GM18519 (cell line): ENCODE results near the gene ATN1.
A peak's percentile ranks its signal among the peaks of the same experiment; 100 is the strongest.
"Not testable (repeated sequence)": the region's sequence is repeated elsewhere in the genome, so short reads cannot be mapped to it uniquely, and the experiment has no call there.

Source experiments
- ATAC-seq: cut with Tn5 transposase; IDR thresholded peaks from one replicate; pipeline ENCODE4 v1.9.1; 2021; ENCODE audit warnings: mild to moderate bottlenecking, moderate library complexity; ENCODE audit not compliant: unreplicated experiment, low FRiP score

The ATN1 gene, protein sequence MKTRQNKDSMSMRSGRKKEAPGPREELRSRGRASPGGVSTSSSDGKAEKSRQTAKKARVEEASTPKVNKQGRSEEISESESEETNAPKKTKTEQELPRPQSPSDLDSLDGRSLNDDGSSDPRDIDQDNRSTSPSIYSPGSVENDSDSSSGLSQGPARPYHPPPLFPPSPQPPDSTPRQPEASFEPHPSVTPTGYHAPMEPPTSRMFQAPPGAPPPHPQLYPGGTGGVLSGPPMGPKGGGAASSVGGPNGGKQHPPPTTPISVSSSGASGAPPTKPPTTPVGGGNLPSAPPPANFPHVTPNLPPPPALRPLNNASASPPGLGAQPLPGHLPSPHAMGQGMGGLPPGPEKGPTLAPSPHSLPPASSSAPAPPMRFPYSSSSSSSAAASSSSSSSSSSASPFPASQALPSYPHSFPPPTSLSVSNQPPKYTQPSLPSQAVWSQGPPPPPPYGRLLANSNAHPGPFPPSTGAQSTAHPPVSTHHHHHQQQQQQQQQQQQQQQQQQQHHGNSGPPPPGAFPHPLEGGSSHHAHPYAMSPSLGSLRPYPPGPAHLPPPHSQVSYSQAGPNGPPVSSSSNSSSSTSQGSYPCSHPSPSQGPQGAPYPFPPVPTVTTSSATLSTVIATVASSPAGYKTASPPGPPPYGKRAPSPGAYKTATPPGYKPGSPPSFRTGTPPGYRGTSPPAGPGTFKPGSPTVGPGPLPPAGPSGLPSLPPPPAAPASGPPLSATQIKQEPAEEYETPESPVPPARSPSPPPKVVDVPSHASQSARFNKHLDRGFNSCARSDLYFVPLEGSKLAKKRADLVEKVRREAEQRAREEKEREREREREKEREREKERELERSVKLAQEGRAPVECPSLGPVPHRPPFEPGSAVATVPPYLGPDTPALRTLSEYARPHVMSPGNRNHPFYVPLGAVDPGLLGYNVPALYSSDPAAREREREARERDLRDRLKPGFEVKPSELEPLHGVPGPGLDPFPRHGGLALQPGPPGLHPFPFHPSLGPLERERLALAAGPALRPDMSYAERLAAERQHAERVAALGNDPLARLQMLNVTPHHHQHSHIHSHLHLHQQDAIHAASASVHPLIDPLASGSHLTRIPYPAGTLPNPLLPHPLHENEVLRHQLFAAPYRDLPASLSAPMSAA (N-terminal part only)

DNA sequence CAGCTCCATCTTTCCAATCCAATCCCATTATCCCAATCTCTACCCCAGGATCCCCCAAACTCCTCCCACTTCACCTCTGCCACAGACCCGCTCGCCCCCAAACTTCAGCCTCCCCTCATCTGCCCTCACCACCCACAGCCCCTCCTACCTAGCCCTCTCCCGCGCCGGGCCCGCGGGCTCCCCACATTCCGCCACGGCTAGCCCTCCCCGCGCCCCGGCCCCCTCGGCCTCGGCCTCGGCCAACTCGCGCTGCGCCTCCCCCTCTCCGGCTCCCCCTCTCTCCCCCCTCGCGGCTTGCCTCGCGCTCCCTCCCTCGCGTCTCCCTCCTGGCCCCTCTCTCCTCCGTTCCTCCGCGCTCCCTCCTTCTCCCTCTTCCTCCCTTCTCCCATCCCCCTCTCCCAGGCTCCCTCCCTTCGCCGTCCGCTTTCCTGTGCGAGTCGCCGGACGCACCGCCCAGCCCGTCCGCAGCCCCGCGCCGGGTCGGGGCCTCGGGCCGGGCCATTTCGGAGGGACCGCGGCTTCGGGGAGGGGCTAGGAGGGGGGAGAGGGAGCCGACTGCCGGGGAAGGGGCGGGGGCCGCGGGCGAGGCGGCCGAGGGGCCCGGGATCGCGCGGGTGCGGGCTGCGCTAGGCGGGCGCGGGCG, at the start of gene ATN1:
Gene ATN1 (plus strand): TSS at position 581 of the 643 bp plus-strand sequence. CDS start 6,043 bp downstream, outside the sequence.
- ATAC-seq, result no peak

- not testable (repeated sequence) for ATAC-seq
Measured at GRCh38 chr12:6879824-6880223, 47.9 kb upstream of the ATN1 start.

DNA sequence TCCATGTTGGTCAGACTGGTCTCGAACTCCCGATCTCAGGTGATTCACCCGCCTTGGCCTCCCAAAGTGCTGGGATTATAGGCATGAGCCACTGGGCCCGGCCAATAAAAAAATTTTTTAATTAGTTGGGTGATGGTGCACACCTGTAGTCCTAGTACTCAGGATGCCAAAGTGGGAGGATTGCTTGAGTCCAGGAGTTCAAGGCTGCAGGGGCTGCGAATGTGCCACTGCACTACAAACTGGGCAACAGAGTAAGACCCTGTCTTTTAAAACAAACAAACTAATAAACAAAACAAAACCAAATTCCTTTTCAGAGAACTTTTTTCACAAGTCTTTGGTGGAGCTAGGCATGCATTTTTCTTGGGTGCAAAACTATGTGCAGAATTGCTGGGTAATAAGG, 44.5 kb upstream of the ATN1 start:
- no peak for ATAC-seq

GRCh38 chr12:6883683-6884082, 44.1 kb upstream of the ATN1 start:
- ATAC-seq, result no peak

GRCh38 chr12:6884539-6884938, 43.2 kb upstream of the ATN1 start:
- ATAC-seq, result no peak

DNA sequence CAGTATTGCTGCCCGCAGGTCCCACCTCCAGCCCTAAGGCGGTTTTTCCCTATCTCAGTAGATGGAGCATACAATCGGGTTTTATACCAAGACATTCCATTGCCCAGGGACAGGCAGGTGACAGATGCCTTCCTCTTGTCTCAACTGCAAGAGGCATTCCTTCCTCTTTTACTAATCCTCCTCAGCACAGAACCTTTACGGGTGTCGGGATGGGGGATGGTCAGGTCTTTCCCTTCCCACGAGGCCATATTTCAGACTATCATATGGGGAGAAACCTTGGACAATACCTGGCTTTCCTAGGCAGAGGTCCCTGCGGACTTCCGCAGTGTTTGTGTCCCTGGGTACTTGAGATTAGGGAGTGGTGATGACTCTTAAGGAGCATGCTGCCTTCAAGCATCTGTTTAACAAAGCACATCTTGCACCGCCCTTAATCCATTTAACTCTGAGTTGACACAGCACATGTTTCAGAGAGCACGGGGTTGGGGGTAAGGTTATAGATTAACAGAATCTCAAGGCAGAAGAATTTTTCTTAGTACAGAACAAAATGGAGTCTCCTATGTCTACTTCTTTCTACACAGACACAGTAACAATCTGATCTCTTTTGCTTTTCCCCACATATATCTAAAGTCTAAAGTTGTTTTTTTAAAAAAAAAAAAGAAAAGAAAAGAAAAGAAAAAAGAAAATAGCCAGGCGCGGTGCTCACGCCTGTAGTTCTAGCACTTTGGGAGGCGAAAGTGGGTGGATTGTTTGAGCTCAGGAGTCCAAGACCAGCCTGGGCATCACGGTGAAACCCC, 41.4 kb upstream of the ATN1 start:
- not testable (repeated sequence) for ATAC-seq

DNA sequence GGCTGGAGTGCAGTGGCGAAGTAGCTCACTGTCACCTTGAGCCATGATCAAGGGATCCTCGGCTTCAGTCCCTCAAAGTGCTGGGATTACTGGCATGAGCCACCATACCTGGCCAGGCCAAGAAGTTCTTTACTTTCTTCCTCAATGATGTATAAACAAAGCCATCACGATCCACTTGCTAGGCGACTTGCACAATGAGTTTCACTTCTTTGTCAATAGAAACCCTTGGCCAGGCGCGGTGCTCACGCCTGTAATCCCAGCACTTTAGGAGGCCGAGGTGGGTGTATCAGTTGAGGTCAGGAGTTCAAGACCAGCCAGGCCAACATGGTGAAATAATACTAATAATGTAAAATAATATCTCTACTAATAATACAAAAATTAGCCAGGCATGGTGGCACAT, 40.3 kb upstream of the ATN1 start:
- no peak for ATAC-seq

DNA sequence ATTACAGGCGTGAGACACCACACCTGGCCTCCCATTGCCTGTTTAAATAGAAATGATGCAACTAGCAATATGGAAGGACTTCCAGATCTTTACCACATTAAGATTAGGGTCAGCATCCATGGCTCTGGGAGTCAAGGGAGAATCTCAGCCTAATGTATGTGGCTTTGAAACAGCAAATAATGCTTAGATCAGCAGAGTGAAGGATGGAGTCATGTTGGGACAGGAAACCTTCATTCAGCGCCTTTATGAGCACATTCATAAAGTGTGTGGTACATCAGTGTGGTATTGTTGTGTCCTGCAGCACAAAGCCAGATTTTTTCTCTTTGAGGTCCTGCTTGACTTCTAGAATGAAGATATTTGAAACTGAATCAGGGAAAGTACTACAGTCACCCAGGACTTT, 39.4 kb upstream of the ATN1 start:
- ATAC-seq, result no peak

DNA sequence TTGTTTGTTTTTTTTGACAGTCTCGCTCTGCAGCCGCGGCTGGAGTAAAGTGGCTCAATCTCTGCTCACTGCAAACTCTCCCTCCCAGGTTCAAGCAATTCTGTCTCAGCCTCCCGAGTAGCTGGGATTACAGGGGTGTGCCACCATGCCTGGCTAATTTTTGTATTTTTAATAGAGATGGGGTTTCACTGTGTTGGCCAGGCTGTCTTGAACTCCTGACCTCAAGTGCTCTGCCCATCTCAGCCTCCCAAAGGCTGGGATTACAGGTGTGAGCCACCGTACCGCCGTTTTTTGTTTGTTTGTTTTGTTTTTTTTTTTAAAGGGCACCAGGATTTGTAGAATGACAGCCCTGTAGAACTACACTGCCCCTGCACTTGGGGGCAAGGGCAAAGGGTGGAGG, 39.0 kb upstream of the ATN1 start:
- not testable (repeated sequence) for ATAC-seq

GRCh38 chr12:6889775-6890573, 37.8 kb upstream of the ATN1 start:
- ATAC-seq, result not testable (repeated sequence)

DNA sequence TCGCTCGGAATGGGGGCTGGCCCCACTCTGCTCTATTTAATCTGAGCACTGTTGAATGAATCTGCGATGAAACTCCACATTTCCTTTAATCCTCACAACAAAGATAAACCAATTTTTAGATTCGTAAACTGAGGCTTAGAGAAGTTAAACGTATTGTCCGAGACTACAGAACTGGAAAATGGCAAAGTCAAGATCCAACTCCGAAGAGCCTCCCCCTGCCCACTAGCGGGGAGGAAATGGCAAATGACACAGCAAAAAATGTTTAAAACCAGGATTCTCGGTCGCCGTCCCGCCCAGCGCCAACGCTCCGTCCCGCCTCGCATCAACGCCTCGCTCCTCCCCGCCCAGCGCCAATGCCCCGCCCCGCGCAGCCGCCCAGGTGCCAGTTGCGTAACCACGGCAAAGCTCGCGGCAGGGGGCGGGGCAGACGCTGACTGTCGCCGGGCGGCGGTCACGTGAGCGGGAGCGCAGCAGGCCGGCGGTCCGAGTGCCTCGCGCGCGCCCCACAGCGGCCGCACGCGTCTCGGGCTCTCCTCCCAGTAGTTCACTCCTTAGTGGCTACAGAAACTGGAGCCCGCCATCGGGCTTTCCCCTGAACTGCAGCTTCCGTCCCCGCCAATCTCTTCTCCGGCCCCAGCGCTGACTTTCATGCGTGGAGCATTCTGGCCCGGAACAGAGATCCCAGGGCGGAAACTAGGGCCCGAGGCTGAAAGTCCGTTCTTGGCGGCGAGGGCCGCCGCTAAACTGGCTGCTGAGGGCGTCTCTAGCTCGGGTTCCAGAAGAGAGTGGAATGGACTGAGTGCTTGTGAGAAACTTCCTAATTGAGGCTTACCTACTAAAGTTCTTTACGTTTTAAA, 36.7 kb upstream of the ATN1 start:
- peak; percentile 88 for ATAC-seq

DNA sequence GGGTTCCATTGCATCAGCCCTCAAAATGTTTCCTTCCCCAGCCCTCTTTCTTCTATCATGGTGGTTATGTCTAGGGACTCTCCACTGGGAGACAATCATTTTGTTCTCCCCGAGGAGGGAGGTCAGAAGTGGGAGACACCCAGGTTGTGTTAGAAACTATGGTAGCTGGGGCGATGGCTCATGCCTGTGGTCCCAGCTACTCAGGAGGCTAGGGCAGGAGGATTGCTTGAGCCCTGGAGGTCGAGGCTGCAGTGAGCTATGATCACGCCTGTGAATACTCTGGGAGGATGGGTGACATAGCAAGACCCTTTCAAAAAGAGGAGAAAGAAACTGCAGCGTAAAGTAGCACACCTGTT, 36.1 kb upstream of the ATN1 start:
- no peak for ATAC-seq

DNA sequence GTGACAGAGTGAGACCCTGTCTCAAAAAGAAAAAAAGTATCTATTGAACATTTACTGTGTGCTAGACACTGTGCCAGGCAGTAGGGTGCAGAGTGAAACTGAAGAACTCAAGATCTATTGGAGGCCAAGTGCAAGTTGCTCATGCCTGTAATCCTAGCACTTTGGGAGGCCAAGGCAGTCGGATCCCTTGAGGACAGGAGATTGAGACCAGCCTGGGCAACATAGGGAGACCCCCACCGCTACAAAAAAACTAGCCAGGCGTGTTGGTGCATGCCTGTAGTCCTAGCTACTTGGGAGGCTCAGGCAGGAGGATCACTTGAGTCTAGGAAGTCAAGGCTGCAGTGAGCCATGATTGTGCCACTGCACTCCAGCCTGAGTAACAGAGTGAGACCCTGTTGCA, 35.1 kb upstream of the ATN1 start:
- not testable (repeated sequence) for ATAC-seq

DNA sequence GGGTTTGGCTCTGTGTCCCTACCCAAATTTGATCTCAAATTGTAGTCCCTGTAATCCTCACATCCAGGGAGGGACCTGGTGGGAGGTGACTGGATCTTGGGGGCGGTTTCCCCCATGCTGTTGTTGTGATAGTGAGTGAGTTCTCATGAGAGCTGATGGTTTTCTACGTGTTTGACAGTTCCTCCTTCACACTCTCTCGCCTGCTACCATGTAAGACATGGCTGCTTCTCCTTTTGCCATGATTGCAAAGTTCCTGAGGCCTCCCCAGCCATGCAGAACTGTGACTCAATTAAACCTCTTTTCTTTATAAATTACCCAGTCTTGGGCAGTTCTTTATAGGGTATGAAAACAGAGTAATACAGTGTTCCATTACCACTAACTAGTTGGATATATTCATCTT, 33.4 kb upstream of the ATN1 start:
- ATAC-seq, result no peak

- no peak for ATAC-seq
Measured at GRCh38 chr12:6896846-6897435, 30.8 kb upstream of the ATN1 start.

- ATAC-seq, result no peak
Measured at GRCh38 chr12:6899427-6899826, 28.3 kb upstream of the ATN1 start.

DNA sequence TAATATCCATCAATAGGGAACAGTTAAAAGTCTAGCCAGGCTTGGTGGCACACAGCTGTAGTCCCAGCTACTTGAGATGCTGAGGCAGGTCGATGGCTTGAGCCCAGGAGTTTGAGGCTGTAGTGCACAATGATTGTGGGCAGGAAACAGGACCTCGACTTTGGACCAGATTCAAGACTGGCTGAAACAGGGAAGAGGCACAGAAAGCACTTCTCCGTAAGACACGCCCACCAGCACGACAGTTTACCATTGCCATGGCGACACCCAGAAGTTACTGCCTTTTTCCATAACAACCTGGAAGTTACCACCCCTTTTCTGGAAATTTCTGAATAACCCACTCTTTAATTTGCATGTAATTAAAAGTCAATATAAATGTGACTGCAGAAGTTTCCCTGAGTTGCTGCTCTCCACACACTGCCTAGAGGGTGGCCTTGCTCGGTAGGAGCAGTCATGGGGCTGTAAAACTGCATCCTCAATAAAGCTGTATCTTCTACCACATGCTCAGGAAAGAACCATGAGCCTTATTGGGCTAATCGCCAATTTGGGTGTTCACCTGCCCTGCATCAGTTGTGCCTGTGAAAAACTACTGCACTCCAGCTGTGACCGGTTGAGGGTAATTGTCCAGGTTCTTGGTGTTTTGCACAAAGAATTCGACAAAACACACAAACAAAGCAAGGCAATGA, 27.8 kb upstream of the ATN1 start:
- no peak for ATAC-seq
